HG02840 (cell line): ENCODE data around the gene TNRC6B.
A peak's percentile ranks its signal among the peaks of the same experiment; 100 is the strongest.

Experiments
- ATAC-seq: cut with Tn5 transposase; IDR thresholded peaks from one replicate; pipeline ENCODE4 v1.9.1; 2021; ENCODE audit warnings: mild to moderate bottlenecking, moderate library complexity, moderate number of reproducible peaks; ENCODE audit not compliant: unreplicated experiment, low FRiP score

Gene TNRC6B

DNA sequence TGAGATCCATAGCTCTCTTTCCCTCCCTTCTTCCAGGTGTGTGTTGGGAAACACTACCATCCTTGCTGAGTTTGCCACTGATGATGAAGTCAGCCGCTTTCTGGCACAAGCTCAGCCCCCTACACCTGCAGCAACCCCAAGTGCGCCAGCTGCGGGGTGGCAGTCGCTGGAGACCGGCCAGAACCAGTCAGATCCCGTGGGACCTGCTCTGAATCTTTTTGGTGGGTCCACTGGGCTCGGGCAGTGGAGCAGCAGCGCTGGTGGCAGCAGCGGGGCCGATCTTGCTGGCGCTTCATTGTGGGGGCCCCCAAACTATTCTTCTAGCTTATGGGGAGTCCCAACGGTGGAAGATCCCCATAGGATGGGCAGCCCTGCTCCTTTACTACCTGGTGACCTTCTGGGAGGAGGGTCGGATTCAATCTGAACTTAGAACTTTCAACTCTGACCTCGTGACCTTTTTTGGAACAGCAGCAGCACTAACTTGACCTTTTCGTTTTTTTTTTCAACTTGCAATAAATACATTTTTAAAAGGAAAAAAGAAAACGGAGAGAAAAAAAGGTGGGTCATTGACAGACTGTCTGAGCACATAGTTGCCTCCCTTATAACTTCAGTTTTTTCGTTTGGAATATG, 145.2 kb downstream of the TNRC6B start:
- ATAC-seq, result no peak

DNA sequence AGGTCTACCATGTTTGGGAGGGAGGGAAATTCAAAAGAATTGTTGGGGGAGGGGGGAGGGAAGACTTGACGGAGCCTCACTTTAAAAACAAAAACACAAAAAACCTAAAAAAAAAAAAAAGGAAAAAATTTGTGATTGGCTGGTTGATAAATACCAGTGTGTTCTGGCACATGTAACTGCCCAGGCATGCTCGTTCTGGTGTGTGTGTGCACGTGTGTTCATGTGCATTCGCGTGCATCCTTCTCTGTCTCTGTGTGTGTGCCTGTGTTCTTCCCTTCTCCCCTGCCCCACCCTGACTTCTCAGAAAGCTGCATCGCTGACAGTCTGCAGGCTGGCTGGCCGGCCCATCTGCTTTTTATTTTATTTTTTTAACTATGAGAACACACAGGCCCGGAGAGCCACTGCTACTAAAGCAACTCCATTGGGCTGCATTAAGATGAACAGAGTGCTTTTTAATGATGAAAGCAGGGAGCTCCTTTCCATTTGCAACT, 146.0 kb downstream of the TNRC6B start:
- ATAC-seq, result no peak

DNA sequence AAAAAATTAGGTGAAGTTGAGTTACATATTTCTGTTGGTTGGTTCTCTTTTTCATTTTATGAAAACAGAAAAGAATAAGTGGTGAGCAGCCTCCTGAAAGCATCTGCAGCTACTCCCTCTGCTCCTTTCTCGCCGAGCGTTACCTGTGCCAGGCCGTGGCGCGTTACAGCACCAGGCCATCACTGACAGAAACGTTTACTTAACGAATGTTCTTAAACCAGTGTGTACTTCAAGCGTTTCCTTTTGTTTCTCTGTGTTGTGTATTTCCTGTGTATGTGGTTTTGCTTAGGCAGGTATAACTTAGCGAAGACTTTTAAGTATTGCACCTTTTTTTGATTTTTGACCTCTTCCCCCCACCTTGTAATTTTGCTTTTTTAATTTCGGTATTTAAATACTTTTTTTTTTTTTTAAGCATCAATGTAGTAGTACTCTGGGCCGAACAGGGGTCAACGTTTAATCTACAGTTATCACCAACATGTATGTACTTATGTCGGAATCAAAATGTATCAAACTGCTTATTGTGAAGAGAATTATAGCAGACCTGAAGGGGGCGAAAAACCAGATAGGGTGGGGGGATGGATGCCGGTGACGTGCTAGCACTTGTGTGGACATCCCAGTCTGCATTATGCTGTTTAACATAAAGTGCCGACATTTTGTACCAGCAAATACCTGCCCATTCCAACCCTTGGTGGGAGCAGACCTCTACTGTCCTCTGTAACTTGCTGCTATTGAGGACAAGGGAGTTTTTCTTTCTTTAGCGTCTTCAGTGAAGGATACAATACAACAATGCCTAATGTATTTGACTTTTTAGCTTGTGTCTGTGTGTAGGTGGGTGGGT, 147.0 kb downstream of the TNRC6B start:
- no peak for ATAC-seq

DNA sequence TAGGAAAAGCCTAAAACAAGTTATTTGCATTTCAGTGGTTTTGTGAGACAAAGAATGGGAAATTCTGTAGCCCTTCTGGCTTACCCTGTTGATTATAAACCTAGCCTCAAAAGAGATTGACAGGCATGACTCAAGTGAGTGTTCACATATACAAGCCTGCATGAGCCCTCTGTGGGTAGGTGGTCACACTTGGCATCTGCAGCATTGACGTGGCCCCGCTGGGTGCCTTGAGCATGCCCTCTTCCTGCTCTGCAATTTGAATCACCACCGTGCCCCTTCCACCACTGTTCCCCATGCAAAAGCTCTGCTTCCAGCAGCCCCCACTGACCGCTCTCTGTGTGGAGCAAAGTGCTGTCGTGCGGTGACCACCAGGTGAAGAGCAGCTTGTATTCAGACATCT, 147.6 kb downstream of the TNRC6B start:
- ATAC-seq, result no peak

- ATAC-seq, result no peak
These were observed 149.4 kb downstream of the TNRC6B start for GRCh38 chr22:40326905-40327735.

DNA sequence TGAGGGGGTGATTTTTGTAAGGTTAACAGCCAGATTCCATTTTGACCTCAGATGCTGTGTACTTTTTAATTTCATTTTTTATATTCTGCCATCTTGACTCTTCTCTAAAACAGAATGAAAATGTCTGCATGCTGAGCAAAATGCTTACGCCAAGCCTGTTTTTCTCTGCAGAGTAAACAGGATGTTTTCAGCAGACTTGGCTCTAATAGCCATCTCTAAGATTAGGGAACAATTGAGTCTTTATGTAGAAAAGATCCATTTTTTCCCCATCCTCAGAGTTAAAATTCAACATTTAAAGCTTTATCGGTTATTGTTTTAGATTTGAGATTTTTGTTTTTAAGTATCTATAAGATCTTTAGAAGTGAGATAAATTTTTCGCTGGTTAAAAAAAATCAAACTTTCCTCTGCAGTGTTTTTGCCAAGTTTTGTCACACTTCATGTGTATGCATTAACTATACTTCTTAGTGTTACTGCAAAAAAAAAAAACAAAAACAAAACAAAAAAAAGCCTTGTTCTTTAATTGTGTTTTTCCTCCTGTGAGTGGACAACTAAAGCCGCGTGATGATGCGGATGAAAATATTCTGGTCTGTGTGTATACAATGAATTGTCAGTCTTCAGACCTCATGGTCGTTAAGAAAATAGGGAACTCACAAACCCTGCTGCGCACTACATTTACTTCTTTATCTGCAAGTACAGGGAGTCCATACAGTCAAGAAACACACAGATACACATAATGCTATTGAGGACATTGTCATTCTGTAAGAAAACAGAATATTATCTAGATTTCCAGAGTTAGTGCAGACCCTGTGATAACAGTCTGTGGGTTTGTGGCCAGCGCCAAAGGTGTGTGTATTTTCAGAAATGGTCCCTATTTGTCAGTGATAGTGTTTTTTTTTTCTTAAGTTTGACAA, 151.1 kb downstream of the TNRC6B start:
- no peak for ATAC-seq

GRCh38 chr22:40329466-40329865, 151.7 kb downstream of the TNRC6B start:
- ATAC-seq, result no peak

- ATAC-seq, result no peak
These were observed 152.4 kb downstream of the TNRC6B start for GRCh38 chr22:40330086-40330485.

DNA sequence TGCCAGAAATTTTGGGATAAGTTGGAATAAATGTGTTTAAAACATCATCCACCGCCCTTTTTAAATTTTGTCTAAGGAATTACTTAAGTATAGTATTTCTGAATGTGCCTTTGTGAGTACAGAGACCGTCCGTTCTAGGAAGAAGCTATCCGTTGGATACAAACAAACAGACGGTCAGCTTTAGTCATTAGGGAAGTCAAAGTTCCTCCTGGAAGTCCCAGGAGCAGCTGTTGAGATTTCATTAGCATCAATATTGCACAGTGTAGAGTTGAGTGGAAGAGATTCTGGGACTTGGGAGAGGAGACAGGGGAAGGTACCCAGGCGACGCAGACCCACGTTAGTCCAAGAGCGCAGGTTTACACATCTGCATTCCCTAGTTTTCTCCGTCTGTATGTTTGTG, 152.9 kb downstream of the TNRC6B start:
- no peak for ATAC-seq

DNA sequence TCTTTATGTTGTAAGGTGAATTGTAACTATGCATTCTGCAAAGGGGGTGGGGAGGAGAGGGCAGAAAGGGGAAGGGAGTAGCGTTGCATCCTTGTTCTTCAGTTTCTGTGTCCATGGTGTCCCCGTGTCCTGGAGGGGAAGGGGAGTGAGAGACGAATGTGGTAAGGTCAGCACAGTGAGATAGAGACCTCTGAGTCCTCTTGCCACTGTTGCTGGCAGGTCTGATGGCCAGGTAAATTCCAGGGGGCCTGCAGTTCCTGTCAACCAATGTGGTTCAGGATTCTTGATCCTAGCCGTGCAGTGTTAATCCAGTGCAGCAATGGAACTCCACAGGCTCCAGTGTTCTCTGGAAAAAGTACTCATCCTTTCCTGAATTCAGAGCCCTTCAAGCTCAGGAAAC, 154.0 kb downstream of the TNRC6B start:
- ATAC-seq, result no peak

- no peak for ATAC-seq
These were observed 154.6 kb downstream of the TNRC6B start for GRCh38 chr22:40332319-40332781.

- ATAC-seq, result no peak
These were observed 156.3 kb downstream of the TNRC6B start for GRCh38 chr22:40334060-40334459.

DNA sequence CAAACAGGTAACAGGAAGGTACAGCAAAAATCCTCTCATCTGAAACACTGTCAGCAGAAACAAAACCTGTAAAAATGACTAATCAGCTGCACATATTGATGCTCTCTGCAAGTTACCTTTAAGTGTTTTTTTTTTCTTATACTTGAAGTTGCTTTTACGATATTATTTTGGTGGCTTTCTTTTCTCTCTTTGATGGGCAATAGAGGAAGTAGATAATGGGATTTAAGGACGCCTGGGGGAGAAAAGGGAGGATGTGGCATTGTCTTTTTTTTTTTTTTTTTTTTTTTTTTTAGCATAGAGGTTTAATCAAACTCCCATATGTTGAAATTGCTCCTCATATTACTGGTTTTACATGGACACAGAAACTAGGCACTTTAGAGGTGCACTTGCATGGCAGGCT, 157.2 kb downstream of the TNRC6B start:
- ATAC-seq, result no peak

DNA sequence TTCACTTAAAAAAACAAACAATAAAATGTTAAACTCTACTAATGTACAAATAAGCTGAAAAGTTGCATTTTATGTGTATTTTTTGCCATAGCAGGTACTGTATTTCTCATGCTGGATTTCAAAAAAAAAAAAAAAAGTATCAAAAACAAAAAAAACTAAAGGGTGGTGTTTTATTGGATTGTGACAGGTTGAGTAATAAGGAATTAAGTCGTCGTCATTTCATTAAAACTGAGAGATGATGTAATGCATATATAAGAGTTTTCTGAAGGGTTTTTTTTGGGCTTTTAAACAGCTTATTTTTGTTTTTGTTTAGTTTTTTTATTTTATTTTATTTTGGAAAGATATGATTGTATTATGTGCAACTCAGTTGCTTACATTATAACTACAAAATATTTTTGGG, 157.6 kb downstream of the TNRC6B start:
- ATAC-seq, result no peak

DNA sequence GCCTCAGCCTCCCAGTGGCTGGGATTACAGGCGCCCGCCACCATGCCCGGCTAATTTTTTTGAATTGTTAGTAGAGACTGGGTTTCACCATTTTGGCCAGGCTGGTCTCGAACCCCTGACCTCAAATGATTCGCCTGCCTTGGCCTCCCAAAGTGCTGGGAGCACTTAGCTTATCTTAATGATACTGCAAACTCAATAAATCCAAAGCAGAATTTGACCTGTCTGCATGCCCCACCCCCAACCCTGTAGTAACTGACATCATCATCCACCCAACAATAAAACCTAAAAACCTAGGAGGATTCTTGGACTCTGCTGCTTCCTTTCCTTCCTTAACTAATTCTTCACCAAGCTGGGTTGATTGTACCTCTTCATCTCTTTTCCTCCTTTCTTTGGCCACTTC, 162.3 kb downstream of the TNRC6B start:
- no peak for ATAC-seq

DNA sequence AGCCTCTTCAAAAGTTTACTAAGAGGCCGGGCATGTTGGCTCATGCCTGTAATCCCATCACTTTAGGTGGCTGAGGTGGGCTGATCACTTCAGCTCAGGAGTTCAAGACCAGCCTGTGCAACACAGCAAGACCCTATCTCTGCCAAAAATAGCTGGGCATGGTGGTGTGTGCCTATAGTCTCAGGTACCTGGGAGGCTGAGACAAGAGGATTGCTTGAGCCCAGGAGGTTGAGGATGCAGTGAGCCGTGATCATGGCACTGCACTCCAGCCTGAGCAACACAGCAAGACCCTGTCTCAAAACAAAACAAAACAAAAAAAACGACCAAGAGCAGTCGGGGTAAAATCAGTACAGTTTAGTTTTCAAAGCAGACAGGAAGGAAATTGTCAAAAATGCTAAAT, 163.9 kb downstream of the TNRC6B start:
- no peak for ATAC-seq

GRCh38 chr22:40342521-40342920, 164.8 kb downstream of the TNRC6B start:
- ATAC-seq, result no peak

DNA sequence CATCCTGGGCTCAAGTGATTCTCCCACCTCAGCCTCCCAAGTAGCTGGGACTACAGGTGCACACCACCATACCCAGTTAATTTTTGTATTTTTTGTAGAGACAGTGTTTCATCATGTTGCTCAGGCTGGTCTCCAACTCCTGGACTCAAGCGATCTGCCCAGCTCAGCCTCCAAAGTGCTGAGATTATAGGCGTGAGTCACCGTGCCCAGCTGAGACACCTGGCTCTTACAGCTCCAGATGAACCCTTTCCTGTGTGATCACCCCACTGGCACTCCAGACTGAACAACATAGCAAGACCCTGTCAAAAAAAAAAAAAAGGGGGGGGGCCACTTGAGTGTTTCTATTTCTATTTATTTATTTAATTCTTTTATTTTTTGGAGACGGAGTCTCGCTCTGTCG, 167.5 kb downstream of the TNRC6B start:
- no peak for ATAC-seq

DNA sequence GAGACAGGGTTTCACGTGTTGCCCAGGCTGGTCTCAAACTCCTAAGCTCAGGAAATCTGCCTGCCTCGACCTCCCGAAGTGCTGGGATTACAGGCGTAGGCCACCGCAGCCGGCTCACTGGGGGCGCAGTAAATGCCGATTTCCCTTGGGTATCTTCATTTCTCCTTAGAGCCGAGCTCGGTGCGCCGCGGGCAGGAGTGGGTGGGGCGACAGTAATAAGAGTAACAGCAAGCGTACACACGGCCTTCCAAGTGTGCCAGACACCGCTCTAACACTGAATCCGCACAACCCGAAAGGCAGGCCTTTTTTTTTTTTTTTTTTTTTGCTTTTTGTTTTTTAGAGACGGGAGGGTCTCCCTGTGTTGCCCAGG, 168.1 kb downstream of the TNRC6B start:
- peak; percentile 32 for ATAC-seq
